Aorta (tissue), 5 donors: Measurements from ENCODE around the gene THSD4. TPM values are rescaled to one million over a fixed set of nuclear protein-coding genes. Genes with fewer than 3 reads are reported as not detected.

Experiments
- ATAC-seq: fragments of 200-7000 bp; cut with Tn5 transposase; one replicate; pipeline ENCODE4 v1.9.1; 2022; ENCODE audit warnings: moderate library complexity; ENCODE audit not compliant: low FRiP score
- DNase-seq, 2 donors: peaks; one replicate each; pipeline ENCODE4 v3.0.0-alpha.2; 2020
- H3K27ac ChIP-seq, 2 donors: one replicate each; pipeline ENCODE4 v1.5.1; 2013; ENCODE audit warnings: low read length in 2 of 2, mild to moderate bottlenecking in 2 of 2, moderate library complexity in 2 of 2, control low read depth in 1 of 2, inconsistent platforms in 1 of 2, low read depth in 1 of 2
- H3K27me3 ChIP-seq, 2 donors: one replicate each; pipeline ENCODE4 v1.6.1; 2013; ENCODE audit warnings: control low read depth in 1 of 2, low read length in 1 of 2, mild to moderate bottlenecking in 1 of 2, moderate library complexity in 1 of 2; ENCODE audit not compliant: insufficient read depth in 2 of 2, control insufficient read depth in 1 of 2
- H3K36me3 ChIP-seq, 2 donors: one replicate each; pipeline ENCODE4 v1.6.1; 2013; ENCODE audit warnings: control low read depth in 1 of 2, low read length in 1 of 2, mild to moderate bottlenecking in 1 of 2; ENCODE audit not compliant: insufficient read depth in 2 of 2, control insufficient read depth in 1 of 2
- H3K4me1 ChIP-seq, 2 donors: one replicate each; pipeline ENCODE4 v1.6.1; 2013; ENCODE audit warnings: low read length in 2 of 2, control low read depth in 1 of 2, mild to moderate bottlenecking in 1 of 2, moderate library complexity in 1 of 2; ENCODE audit not compliant: insufficient read depth in 2 of 2, control insufficient read depth in 1 of 2
- H3K4me3 ChIP-seq, 2 donors: one replicate each; pipeline ENCODE4 v1.5.1; 2013; ENCODE audit warnings: low read length in 2 of 2, control low read depth in 1 of 2, mild to moderate bottlenecking in 1 of 2
- H3K9me3 ChIP-seq: one replicate; pipeline ENCODE4 v1.6.1; 2013; ENCODE audit warnings: mild to moderate bottlenecking, low read length; ENCODE audit not compliant: control insufficient read depth
- WGBS, 2 donors: extraction: QIAGEN DNeasy Blood & Tissue Kit; methylation state at CpG; one replicate each; pipeline ENCODE4 v1.1.7; 2013; 5-methylcytosine and 5-hydroxymethylcytosine counted together
- intact Hi-C, 2 donors: fragments of 100-400 bp; cut with DNase I; formaldehyde crosslinking; loops; one replicate each; pipeline versions ENCODE4 v1.14.2 to v1.15.0; 2022
- polyA plus RNA-seq, 2 donors: library from polyadenylated mRNA; stranded (reverse); fragments of 200-250 nt; gene quantifications; one replicate each; pipeline ENCODE4 v1.2.3, GENCODE V29; 2013
- total RNA-seq, 2 donors: library from RNA; stranded (reverse); fragmentation: NEBNext Ultra II Directional; extraction: Animal tissue kit (Norgen Biotek cat#: 25700); gene quantifications; one replicate each; pipeline ENCODE4 v1.2.1, GENCODE V29; 2021
- donor health status: healthy with polysubstance abuse.
- donor health status: Bipolar disorder and iron deficiency.
- donor health status: DM: no; HTN: no; CAD: no.
- donor health status: DM: no; HTN: no; CAD: no.
- donor health status: DM: yes; HTN: yes; CAD: no.

Gene THSD4
- total and polyA plus RNA-seq, 4 donors: 6.3 to 143 (median 30.3) TPM

DNA sequence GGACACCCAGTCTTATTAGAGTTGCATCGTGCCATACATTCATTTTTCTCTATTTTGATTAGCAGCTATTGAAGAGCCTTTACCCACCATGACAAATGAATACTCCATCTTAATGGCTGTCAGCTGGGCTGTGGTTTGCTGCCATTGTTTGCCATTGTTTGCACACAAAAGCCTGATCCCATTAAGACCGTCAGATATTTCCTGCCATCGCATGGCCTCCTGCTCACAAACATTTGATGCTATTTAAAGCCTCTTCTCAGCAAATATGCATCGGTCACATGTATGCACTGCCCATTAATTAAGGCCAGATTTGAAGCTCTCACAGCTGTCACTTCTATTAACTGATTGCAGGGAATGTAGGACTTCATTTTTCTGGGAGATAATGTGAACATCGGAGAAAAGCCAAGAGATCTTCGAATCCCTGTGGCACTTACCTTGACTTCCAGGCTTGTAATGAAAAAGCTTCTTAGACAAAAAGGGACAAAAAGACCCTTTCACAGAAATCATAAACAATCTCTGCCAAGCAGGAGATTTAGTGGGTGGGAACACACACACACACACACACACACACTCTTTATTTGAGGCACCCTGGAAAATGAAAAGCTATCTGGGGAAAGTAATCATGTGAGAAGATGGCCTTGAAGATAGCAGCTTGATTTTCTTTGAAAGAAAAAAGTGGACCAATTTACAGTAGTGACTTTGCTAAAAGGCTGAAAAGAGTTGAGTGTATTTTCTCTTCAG lies 519.7 kb downstream of the THSD4 start:
- no peak overlapping the region for H3K27ac ChIP-seq
- H3K4me3 ChIP-seq: no peak overlapping the region
- ATAC-seq: no peak
- 46 to 53% methylated on average over 6 of the region's 6 CpGs for WGBS, 2 donors
- peaks cover 0 to 1% of the 10 kb centered on the region in 2 donors for H3K4me1 ChIP-seq
- no peaks in the 10 kb centered on the region for H3K9me3 ChIP-seq
- no peaks in the 10 kb centered on the region for H3K27me3 ChIP-seq
- no peaks in the 10 kb centered on the region for H3K36me3 ChIP-seq
- intact Hi-C loops: no loop called here
- DNase-seq: no peak

DNA sequence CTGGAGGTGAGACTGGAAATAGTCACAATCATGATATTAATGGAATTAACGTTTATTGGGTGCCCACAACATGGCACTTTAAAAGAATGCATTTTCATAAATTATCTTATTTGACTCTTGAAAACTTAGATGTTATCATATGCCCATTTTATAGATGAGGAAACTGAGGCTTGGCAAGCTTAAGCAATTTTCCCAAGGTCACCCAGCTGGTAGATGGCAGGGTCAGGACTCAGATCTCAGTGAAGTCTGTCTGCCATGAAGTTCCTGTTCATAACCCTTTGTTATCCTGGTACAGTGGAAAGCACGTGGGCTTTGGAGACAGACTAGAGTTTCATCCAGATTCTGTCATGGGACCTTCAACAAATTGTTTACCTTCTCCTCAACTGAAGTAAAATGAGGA lies 520.5 kb downstream of the THSD4 start:
- intact Hi-C loops: no loop called here
- H3K36me3 ChIP-seq: no peaks in the 10 kb centered on the region
- ATAC-seq: no peak
- H3K27ac ChIP-seq: no peak overlapping the region
- WGBS, 2 donors: 86 to 90% methylated on average over 2 of the region's 2 CpGs
- H3K27me3 ChIP-seq: no peaks in the 10 kb centered on the region
- H3K9me3 ChIP-seq: no peaks in the 10 kb centered on the region
- no peak for DNase-seq
- H3K4me3 ChIP-seq: no peak overlapping the region
- H3K4me1 ChIP-seq: peaks cover 0 to 1% of the 10 kb centered on the region in 2 donors

DNA sequence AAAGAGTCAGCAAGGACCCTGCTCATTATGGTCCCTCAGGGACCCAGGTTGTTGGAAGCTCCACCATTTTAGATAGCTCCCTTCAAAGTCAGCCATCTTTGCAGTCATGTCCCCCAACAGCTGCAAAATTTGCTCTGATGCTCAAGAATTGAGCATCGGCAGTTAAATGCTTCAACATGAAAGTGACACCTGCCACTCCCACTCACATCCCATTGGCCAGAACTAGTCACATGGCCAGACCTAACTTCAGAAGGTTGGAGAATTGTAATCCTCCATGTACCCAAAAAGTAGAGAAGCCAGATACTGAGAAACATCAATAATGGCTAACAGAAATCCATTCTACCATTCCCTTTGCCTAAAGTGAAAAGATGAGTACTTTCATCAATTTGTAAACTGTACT lies 523.6 kb downstream of the THSD4 start:
- H3K36me3 ChIP-seq: no peaks in the 10 kb centered on the region
- no peak overlapping the region for H3K27ac ChIP-seq
- no peaks in the 10 kb centered on the region for H3K9me3 ChIP-seq
- ATAC-seq (no peak), DNase-seq (no peak)
- H3K4me3 ChIP-seq: no peak overlapping the region
- intact Hi-C loops: no loop called here
- 94 to 97% methylated on average over 1 of the region's 1 CpG for WGBS, 2 donors
- H3K27me3 ChIP-seq: no peaks in the 10 kb centered on the region
- H3K4me1 ChIP-seq: peaks cover 0 to 1% of the 10 kb centered on the region in 2 donors

DNA sequence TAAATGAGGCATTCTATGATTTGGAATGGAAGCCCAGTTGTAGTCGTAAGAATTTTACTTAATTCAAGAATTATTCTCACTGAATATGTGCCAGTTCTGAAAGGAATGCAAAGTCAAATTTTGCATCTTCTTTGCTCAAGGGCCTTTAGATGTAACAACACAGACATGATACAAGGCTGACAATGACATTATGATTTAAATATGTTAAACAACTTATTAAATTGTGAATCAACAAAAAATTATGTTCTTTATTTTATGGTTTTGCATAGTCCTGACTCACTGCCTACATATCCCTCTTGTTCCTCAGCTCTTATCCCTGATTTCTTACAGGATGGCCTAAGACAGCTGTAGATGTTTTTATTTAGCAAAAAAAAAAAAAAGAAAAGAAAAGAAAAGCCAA lies 524.2 kb downstream of the THSD4 start:
- ATAC-seq (no peak), DNase-seq (no peak)
- Histone ChIP-seq H3K4me3 (no peak overlapping the region), H3K36me3 (no peaks in the 10 kb centered on the region), H3K9me3 (no peaks in the 10 kb centered on the region), H3K27ac (no peak overlapping the region), H3K27me3 (no peaks in the 10 kb centered on the region), H3K4me1 (peaks cover 0 to 1% of the 10 kb centered on the region in 2 donors)
- 34 to 61% methylated on average over 1 of the region's 1 CpG for WGBS, 2 donors
- intact Hi-C loops: no loop called here

DNA sequence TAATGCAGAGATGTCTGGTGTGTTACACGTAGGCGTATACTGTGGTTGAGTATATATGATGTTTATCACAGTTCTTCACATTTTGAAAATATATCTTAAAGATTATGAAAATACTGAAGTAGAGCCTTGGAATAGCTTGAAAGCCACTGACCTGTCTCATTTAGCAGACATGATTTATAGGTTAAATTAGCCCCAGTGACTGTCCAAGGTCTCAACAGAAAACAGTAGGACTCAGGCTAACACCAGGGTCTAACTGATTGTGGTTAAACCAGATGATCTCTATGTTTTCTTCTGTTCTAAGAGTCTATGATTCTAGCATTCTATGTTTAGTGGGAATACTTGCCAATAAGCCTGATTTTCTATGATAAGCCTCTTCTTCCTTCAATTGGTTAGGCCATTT lies 528.6 kb downstream of the THSD4 start:
- DNase-seq: no peak
- WGBS, 2 donors: 99% methylated on average over 2 of the region's 2 CpGs

DNA sequence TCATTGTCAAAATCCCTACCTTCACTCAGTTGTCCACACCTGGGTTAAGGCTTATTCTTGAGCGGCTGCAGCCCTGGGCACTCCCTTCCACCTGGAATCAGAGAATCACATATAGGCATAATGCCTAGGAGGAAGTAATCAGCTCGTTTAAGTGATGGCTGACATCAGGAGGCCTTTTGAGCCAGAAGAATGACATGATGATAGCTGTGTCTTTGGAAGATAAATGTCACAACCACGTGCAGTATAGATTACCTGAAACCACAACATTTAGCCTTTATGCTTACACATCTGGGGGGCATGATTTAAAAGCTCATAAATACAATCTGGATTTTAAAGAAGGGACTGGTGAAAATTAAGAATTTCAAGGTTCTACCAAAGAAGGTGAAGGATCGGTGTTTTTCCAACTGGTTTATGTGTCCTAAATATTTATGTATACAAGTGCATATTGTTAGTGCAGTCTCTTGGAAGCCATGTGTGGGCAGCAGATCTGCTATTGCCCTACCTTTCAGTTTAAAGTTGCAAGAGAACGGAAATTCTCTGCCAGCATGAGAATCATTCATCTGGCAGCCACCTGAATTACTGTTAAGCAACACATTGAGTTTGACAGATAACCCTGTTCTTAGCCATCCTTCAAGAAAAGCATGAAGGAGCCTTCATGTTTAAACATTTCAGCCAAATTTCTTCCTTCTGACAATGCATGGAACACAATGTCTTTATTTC lies 531.7 kb downstream of the THSD4 start:
- intact Hi-C loops: loop anchor here in 1 of 2 donors (10.0 kb wide), 2 partner anchors 52 to 58 kb away; no protein-coding TSS in a partner anchor
- Histone ChIP-seq H3K36me3 (no peaks in the 10 kb centered on the region), H3K4me1 (peaks cover 5 to 10% of the 10 kb centered on the region in 2 donors), H3K4me3 (no peak overlapping the region), H3K27me3 (no peaks in the 10 kb centered on the region), H3K9me3 (no peaks in the 10 kb centered on the region), H3K27ac (peak overlapping the region; percentile 57 to 90)
- DNase-seq (no peak), ATAC-seq (no peak)
- 58% methylated on average over 5 of the region's 5 CpGs for WGBS, 2 donors

More for the DNA sequence above, 528.6 kb downstream of the THSD4 start:
- no peak for ATAC-seq
- H3K36me3 ChIP-seq: no peaks in the 10 kb centered on the region
- intact Hi-C loops: loop anchor here in 1 of 2 donors (10.0 kb wide), 2 partner anchors 49 to 61 kb away; no protein-coding TSS in a partner anchor
- peaks cover 0 to 10% of the 10 kb centered on the region in 2 donors for H3K4me1 ChIP-seq
- no peaks in the 10 kb centered on the region for H3K27me3 ChIP-seq
- H3K9me3 ChIP-seq: no peaks in the 10 kb centered on the region
- no peak overlapping the region for H3K27ac ChIP-seq
- H3K4me3 ChIP-seq: no peak overlapping the region

DNA sequence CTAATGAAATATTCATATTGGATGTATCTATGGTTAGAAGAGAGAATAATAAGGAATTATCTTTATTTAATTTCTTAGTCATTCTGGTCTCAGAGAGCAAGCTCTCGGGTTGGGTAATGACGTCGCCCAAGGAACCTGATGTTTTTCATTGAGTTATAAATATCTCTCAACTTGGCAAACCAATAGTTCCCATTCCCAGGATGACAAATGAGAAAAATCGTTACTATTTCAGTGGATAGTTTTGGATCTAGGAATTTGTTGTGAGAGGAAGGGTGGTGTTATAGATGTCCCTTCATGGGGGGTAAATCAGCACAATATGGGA lies 532.2 kb downstream of the THSD4 start:
- Histone ChIP-seq H3K27me3 (no peaks in the 10 kb centered on the region), H3K4me1 (peaks cover 7 to 10% of the 10 kb centered on the region in 2 donors), H3K36me3 (no peaks in the 10 kb centered on the region), H3K4me3 (no peak overlapping the region), H3K27ac (peak overlapping the region; percentile 69 to 74), H3K9me3 (no peaks in the 10 kb centered on the region)
- intact Hi-C loops: loop anchor here in 1 of 2 donors (10.0 kb wide), 2 partner anchors 53 to 57 kb away; no protein-coding TSS in a partner anchor
- DNase-seq (no peak), ATAC-seq (peak; percentile 37)
- 0 to 10% methylated on average over 4 of the region's 4 CpGs for WGBS, 2 donors

DNA sequence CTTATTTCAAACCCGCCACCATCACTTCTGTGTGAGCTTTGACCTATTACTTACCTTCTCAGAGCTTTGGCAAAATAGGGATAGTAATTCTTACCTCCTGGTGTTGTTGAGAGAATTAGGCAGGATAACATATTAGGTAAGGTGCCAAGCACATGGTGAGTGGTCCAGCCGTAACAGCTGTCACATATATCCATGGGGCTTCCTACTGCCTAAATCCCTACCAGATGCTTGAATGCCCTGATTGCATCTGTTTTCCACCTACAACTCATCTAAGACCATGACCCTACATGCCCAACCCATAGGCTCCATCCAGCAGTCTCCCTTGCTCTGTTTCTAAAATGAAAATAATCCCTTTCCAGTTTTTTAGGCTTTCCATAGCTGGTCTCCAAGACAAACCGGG lies 532.8 kb downstream of the THSD4 start:
- no peaks in the 10 kb centered on the region for H3K36me3 ChIP-seq
- 58 to 73% methylated on average over 3 of the region's 3 CpGs for WGBS, 2 donors

More for the DNA sequence above, 532.8 kb downstream of the THSD4 start:
- DNase-seq (no peak), ATAC-seq (no peak)
- H3K4me1 ChIP-seq: peaks cover 7 to 10% of the 10 kb centered on the region in 2 donors
- H3K9me3 ChIP-seq: no peaks in the 10 kb centered on the region
- H3K4me3 ChIP-seq: no peak overlapping the region
- intact Hi-C loops: loop anchor here in 1 of 2 donors (10.0 kb wide), 2 partner anchors 53 to 57 kb away; no protein-coding TSS in a partner anchor
- no peaks in the 10 kb centered on the region for H3K27me3 ChIP-seq
- H3K27ac ChIP-seq: peak overlapping the region in 1 of 2 donors; percentile 74
